RCC 7860 (cell line): ENCODE results near the gene CALHM1.
A peak's percentile ranks its signal among the peaks of the same experiment; 100 is the strongest.
"Not testable (repeated sequence)": the region's sequence is repeated elsewhere in the genome, so short reads cannot be mapped to it uniquely, and the experiment has no call there.

Experiments
- DNase-seq: peaks from one replicate; pipeline ENCODE4 v3.0.0-alpha.2; 2015; ENCODE audit warnings: low spot score
- FAIRE-seq: peaks from 2 replicates; lab custom pipeline; 2012; peaks lifted over from hg19 to GRCh38; lab: Jason Lieb, UNC

CALHM1 gene

GRCh38 chr10:103487410-103487708 lies 28.7 kb upstream of the CALHM1 start:
- DNase-seq (no peak), FAIRE-seq (no peak)

DNA sequence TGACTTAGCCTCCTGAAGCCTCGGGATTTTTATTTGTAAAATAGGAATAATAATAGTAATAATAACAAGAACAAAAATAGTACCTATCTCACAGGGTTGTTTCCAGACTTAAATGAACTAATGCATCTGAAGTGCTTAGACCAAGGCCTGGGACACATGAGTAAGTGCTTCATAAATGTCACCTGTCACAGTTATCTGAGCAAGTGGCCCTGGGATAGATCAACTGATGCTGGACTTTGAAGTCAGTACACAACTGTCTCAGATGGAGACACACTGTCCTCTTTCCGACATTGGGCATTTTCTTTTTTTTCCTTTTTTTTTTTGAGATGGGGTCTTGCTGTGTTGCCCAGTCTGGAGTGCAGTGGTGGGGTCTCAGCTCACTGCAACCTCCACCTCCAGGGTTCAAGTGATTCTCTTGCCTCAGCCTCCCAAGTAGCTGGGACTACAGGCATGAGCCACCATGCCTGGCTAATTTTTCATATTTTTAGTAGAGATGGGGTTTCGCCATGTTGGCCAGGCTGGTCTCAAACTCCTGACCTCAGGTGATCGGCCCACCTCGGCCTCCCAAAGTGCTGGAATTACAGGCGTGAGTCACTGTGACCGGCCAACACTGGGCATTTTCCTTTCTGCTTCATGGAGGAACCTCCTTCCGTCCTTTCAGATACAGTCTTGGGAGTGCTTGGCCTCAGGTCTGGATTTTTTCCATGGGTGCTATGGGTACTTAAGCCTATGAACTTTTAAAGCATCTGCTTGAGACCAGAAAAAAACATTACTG lies 28.1 kb upstream of the CALHM1 start:
- not testable (repeated sequence) for FAIRE-seq, DNase-seq

DNA sequence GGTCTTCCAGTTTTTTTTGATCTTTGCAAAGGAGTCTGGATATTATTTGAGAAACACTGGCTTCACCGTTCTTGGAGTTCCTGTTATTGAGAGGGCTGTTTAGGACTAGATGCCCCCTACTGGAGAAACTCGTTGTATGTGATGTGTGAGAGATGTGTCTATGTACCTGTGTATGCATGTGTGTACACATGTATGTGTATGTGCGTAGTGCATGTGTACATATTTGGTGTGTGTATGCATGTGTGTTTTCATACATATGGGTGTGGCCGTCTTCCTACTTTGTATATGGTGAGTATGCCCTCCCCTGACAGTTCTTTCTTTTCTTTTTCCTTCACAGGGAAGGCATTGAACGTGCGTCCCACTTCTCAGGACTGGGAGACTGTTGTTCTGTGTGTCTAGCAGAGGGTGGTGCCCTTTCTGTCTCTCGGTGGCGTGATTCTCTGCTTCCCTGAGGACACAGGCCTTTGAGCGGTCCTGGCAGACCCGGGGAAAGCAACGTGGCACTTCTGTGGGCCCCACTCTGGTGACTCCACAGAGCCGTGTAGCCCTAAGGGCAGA lies 23.4 kb upstream of the CALHM1 start:
- DNase-seq: peak; percentile 33
- FAIRE-seq: no peak

GRCh38 chr10:103480521-103480920 lies 21.8 kb upstream of the CALHM1 start:
- no peak for FAIRE-seq
- no peak for DNase-seq

DNA sequence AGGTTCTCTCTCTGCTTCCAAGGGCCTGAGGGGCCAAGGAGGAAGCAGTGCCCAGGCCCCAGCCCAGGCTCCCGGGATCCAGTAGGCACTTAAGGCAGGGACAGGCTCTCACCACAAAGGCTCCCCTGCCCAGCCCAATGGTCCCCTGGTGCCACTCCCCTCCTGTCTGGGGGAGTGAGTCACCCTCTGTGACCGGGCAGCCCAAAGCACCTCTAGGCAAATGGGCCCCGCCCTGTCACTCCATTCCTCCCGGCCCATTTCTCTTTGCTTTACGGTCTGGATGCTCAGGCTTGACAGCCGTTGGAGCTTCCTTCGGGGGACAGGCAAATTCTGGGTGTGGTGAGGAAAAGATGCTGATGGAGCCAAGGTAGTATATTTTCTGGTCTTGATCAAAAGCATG lies 20.4 kb upstream of the CALHM1 start, which contains the start of gene CALHM3:
Gene CALHM3 (minus strand): TSS at position 106 of the 400 bp plus-strand sequence. CDS start 208 bp downstream, outside the sequence.
- FAIRE-seq: no peak
- no peak for DNase-seq

GRCh38 chr10:103478671-103479070 lies 20.0 kb upstream of the CALHM1 start:
- DNase-seq: no peak
- FAIRE-seq: no peak

DNA sequence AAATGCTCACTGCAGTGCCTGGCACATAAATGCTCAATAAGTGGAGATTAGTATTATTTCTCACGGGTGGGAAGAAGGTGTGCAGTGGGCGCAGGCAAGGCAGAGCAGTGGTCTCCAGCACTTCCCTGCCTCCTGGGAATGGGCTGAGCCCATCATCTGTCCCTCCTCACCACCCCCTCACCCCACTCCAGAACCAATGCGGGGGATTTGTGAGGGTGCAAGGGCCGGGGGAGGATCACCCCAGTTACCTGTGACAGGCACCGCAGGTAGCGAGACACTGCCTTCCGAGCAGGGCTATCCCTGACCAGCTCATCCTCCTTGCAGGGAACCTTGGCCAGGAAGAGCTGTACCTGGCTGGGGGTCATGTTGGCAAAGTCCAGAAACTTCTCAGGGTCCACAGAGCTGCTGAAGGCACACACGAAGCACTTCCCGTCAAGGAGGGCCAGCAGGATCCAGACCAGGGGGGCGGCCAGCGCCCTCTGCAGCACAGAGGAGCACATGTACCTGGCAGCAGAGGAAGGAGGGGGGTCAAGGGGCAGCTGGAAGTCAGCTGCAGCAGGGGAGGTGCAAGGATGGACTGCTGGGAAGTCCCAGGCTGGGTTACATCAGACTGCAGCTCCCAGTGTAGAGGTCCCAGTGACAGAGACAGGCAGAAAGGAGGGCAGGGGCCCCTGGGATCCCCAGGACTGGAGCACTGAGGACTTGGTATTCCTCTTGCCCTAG lies 17.5 kb upstream of the CALHM1 start:
- no peak for FAIRE-seq
- no peak for DNase-seq

DNA sequence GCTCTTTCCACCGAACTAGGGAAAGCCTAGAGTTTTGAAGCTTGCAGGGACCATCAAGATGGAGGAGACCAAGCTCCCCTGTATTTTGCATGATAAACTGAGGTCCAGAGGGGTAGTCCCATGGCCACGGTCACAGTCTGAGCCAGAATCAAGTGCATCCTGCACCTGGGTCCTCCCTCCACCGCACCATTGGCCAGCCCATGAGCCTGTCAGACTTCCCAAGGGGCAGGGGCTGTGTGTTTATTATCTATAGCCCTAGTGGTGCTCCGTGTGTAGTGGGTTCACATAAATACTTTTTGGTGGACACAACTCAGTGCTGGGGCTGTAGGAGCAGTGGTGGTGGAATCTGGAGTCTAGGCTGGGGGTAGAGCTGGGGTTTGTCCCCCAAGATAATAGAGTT lies 16.7 kb upstream of the CALHM1 start:
- DNase-seq (no peak), FAIRE-seq (no peak)

- no peak for DNase-seq
- FAIRE-seq: no peak
Observed at GRCh38 chr10:103474077-103474476, 15.4 kb upstream of the CALHM1 start.

DNA sequence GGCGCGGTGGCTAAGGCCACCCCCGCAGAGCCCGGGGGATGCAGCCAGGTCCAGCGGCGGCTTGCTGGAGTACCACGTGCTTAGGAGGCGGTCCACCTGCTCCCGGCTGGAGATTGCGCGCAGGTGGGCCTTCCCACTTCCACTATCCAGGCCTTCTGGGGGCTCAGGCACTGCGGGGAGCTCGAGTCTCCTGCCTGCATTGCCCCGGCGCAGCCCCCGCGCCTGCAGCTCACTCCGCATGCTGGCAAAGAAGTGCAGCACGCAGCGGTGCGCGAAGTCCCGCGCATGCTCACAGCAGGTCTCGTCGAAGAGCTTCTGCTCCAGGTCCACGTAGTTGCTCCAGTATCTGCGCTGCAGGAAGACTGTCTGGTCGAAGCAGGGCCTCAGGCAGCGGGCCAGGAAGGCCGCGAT lies 14.6 kb upstream of the CALHM1 start:
- no peak for FAIRE-seq

GRCh38 chr10:103472005-103472404 lies 13.3 kb upstream of the CALHM1 start:
- FAIRE-seq (no peak), DNase-seq (no peak)

More for the DNA sequence above, 14.6 kb upstream of the CALHM1 start:
- no peak for DNase-seq

GRCh38 chr10:103470761-103471653 lies 12.3 kb upstream of the CALHM1 start:
- FAIRE-seq (no peak), DNase-seq (no peak)

GRCh38 chr10:103469201-103469600 lies 10.5 kb upstream of the CALHM1 start:
- FAIRE-seq (no peak), DNase-seq (no peak)

DNA sequence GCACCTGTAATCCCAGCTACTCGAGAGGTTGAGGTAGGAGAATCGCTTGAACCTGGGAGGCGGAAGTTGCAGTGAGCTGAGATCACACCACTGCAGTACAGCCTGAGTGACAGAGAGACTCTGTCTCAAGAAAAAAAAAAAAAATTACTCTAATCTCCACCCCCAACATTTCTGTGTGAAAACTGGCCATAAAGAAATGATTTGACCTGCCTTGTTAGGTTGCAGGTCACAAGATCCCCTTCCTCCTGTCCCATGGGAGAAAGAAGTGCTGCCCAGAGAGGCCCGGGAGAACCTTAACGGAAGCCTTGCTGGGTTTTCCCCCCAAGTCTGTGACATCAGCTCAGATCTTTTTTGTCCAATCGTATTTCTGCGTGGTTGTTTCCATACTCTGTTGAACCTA lies 8.7 kb upstream of the CALHM1 start:
- no peak for DNase-seq
- FAIRE-seq: no peak

DNA sequence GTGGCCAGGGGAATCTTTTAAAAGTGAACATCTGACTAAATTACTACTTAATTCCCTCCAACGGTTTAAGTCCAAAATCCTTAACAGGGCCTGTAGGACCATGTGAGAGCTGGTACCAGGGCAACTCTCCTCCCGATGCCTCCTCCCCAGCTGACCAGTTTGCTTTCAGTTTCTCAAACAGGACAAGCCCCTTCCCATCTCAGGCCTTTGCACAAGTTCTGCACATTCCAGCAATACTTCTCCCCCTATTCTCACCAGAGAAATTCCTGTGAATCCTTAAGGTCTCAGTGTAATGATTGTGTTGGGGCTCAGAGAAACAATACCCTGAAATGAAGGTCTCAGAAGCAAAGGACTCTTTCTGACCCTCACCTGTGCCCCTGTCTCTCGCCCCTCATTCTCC lies 8.0 kb upstream of the CALHM1 start:
- DNase-seq: no peak
- FAIRE-seq: no peak

- no peak for DNase-seq
- FAIRE-seq: no peak
Observed at GRCh38 chr10:103465411-103466179, 6.9 kb upstream of the CALHM1 start.

DNA sequence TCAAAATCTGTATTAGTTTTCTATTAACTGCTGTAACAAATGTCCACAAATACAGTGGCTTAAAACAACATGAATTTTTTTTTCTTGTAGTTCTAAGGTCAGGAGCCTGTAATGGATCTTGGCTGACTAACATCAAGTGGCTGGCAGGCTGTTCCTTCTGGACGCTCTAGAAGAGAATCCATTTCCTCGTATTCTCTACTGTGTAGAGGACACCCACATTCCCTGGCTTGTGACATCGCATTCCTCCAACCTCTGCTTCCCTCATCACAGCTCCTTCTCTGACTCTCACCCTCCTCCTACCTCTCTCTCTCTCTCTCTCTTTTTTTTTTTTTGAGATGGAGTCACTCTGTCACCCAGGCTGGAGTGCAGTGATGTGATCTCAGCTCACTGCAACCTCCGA lies 4.8 kb upstream of the CALHM1 start:
- FAIRE-seq (no peak), DNase-seq (no peak)

- FAIRE-seq: no peak
- no peak for DNase-seq
Observed at GRCh38 chr10:103459615-103460014, 915 bp upstream of the CALHM1 start.

GRCh38 chr10:103457896-103458583 lies 660 bp downstream of the CALHM1 start:
- no peak for FAIRE-seq
- DNase-seq: no peak
